HepG2 (cell line): ENCODE results near the gene C2orf49. TPM values are rescaled to one million over a fixed set of nuclear protein-coding genes. Genes with fewer than 3 reads are reported as not detected.

ENCODE experiments used
- ATAC-seq: fragments of 200-7000 bp; cut with Tn5 transposase; 3 replicates; pipeline ENCODE4 v1.9.1; 2020; ENCODE audit warnings: mild to moderate bottlenecking, moderate library complexity
- BruUV-seq: library from RNA; stranded (reverse); fragments of 400-500 nt; replicated peaks from 2 replicates; lab custom pipeline; 2021; lab: Mats Ljungman, UMichigan
- CTCF ChIA-PET: fragments of 300-600 bp; formaldehyde crosslinking; extraction: SDS; loops from one replicate; lab custom pipeline; 2021; ENCODE audit warnings: low total read pairs, inconsistent platforms, low intra/inter-chr PET ratio; lab: Yijun Ruan, JAX
- POLR2A ChIA-PET: fragments of 350-600 bp; sonication (Branson Sonifier 250); formaldehyde crosslinking; loops from one replicate; lab custom pipeline; 2020; ENCODE audit warnings: antibody characterized with exemption, inconsistent platforms; lab: Yijun Ruan, JAX
- DNase-seq: peaks from one replicate; pipeline ENCODE4 v3.0.0-alpha.2; 2015; ENCODE audit warnings: low spot score
- FAIRE-seq: peaks from 3 replicates; lab custom pipeline; 2011; peaks lifted over from hg19 to GRCh38; lab: Jason Lieb, UNC
- H2AFZ ChIP-seq: one replicate; pipeline ENCODE4 v1.6.1; 2011; ENCODE audit warnings: low read length, inconsistent platforms
- H3K27ac ChIP-seq: fragments of 300-600 bp; 3 replicates; pipeline ENCODE4 v1.8.0; 2011; ENCODE audit warnings: mixed run types, mild to moderate bottlenecking, mixed read lengths, low read length, inconsistent platforms; ENCODE audit not compliant: insufficient read depth; ENCODE audit errors: extremely low read length
- H3K27me3 ChIP-seq, 2 experiments: fragments of 200-600 bp in 1 of 2; 2 replicates in 1 of 2; 3 replicates in 1 of 2; pipeline versions ENCODE4 v1.6.0 to v1.8.0; 2011; ENCODE audit warnings: low read length in 2 of 2, mild to moderate bottlenecking in 2 of 2, moderate library complexity in 2 of 2, inconsistent platforms in 1 of 2; ENCODE audit not compliant: insufficient read depth in 2 of 2, control insufficient read depth in 1 of 2
- H3K36me3 ChIP-seq, 2 experiments: fragments of 200-600 bp in 1 of 2; replicated peaks in 1 of 2; 2 replicates in 1 of 2; 3 replicates in 1 of 2; pipeline versions ENCODE4 v1.5.1 to v1.8.0; 2011; ENCODE audit warnings: low read length in 2 of 2, inconsistent platforms in 1 of 2; ENCODE audit not compliant: insufficient read depth in 2 of 2, control insufficient read depth in 1 of 2
- H3K4me1 ChIP-seq: 2 replicates; pipeline ENCODE4 v1.5.1; 2012; ENCODE audit warnings: low read length, inconsistent platforms; ENCODE audit not compliant: insufficient read depth
- H3K4me2 ChIP-seq: 2 replicates; pipeline ENCODE4 v1.6.0; 2011; ENCODE audit warnings: low read depth, low read length, inconsistent platforms
- H3K4me3 ChIP-seq, 3 experiments: fragments of 200-600 bp in 1 of 3; sonication (generic), shearing (Covaris generic) in 1 of 3; replicated peaks in 1 of 3; 2 replicates each; pipeline ENCODE4 v1.5.1; 2011 to 2016; ENCODE audit warnings: low read length in 3 of 3, inconsistent platforms in 2 of 3, low read depth in 2 of 3, mild to moderate bottlenecking in 2 of 3, control low read depth in 1 of 3, mixed read lengths in 1 of 3; ENCODE audit not compliant: insufficient read depth in 1 of 3
- H3K79me2 ChIP-seq: one replicate; pipeline ENCODE4 v1.6.1; 2011; ENCODE audit warnings: low read length, inconsistent platforms; ENCODE audit not compliant: insufficient read depth
- H3K9ac ChIP-seq: 2 replicates; pipeline ENCODE4 v1.6.0; 2011; ENCODE audit warnings: mild to moderate bottlenecking, low read depth, low read length, inconsistent platforms; ENCODE audit not compliant: insufficient read depth
- H3K9me3 ChIP-seq: 2 replicates; pipeline ENCODE4 v1.5.1; 2012; ENCODE audit warnings: mild to moderate bottlenecking, low read length
- H4K20me1 ChIP-seq: 2 replicates; pipeline ENCODE4 v1.6.0; 2011; ENCODE audit warnings: inconsistent platforms, mild to moderate bottlenecking, low read length, moderate library complexity; ENCODE audit not compliant: insufficient read depth
- CBX1 ChIP-seq: IDR thresholded peaks from one replicate; pipeline ENCODE4 v1.6.1; 2016; ENCODE audit warnings: antibody characterized with exemption, low read depth
- HNRNPL ChIP-seq: fragments of 200-400 bp; formaldehyde crosslinking; IDR thresholded peaks from 2 replicates; pipeline ENCODE4 v1.6.1; 2017; ENCODE audit warnings: mild to moderate bottlenecking, low read depth, low read length
- MED13 ChIP-seq: sonication (generic); formaldehyde crosslinking; IDR thresholded peaks from 2 replicates; pipeline ENCODE4 v1.5.0; 2020; ENCODE audit warnings: missing genetic modification reagents
- RBM22 ChIP-seq: fragments of 200-400 bp; formaldehyde crosslinking; optimal IDR thresholded peaks from 2 replicates; pipeline ENCODE3; 2017; ENCODE audit warnings: mild to moderate bottlenecking, low read length, moderate library complexity
- RNF2 ChIP-seq: fragments of 450-650 bp; conservative IDR thresholded peaks from 2 replicates; pipeline ENCODE4 v1.6.1; 2016; ENCODE audit warnings: low read depth
- ZNF232 ChIP-seq: sonication (generic); formaldehyde crosslinking; IDR thresholded peaks from 2 replicates; pipeline ENCODE4 v1.4.0; 2020; ENCODE audit warnings: missing genetic modification reagents, borderline replicate concordance
- ZNF609 ChIP-seq: sonication (generic); formaldehyde crosslinking; IDR thresholded peaks from 2 replicates; pipeline ENCODE4 v1.4.0; 2020; ENCODE audit warnings: mild to moderate bottlenecking, missing genetic modification reagents, borderline replicate concordance
- WGBS: methylation state at CpG from one replicate; pipeline ENCODE4 v1.1.6; 2017; ENCODE audit warnings: low lambda C conversion rate; 5-methylcytosine and 5-hydroxymethylcytosine counted together
- in situ Hi-C: cut with HindIII; loops from 2 replicates; pipeline ENCODE4 v1.10.0; 2017; ENCODE audit warnings: low pct_unique_long_range_greater_than_20kb; ENCODE audit not compliant: extremely low pct_ligation_motif_present
- intact Hi-C: fragments of 100-400 bp; cut with micrococcal nuclease; formaldehyde crosslinking; loops from one replicate; pipeline ENCODE4 v1.10.0; 2022; ENCODE audit not compliant: unreplicated experiment
- polyA plus RNA-seq, 8 experiments: library from polyadenylated mRNA; depleted of rRNA in 3 of 8; stranded (reverse) in 7 of 8; unstranded in 1 of 8; fragments of >200 nt; fragmentation: Illumina TruSeq in 4 of 8; extraction: Trizol in 4 of 8; gene quantifications; 2 replicates each; pipeline versions ENCODE4 v1.2.1 to v1.2.3, GENCODE V29; 2011 to 2016; ENCODE audit warnings: low read depth in 4 of 8, missing spikeins in 1 of 8, mixed read lengths in 1 of 8; ENCODE audit not compliant: insufficient read depth in 1 of 8
- total RNA-seq, 5 experiments: library from RNA; depleted of rRNA; stranded (reverse); fragments of >200 nt; fragmentation: Illumina TruSeq; extraction: Trizol; gene quantifications; 2 replicates each; pipeline ENCODE4 v1.2.3, GENCODE V29; 2016; ENCODE audit warnings: low read depth in 1 of 5

The C2orf49 gene
- total and polyA plus RNA-seq, 2 of the 13 experiments (the other 11 are each of a cell fraction or from before 2014, with no cell fraction given), result 24.7 to 28.8 TPM

DNA sequence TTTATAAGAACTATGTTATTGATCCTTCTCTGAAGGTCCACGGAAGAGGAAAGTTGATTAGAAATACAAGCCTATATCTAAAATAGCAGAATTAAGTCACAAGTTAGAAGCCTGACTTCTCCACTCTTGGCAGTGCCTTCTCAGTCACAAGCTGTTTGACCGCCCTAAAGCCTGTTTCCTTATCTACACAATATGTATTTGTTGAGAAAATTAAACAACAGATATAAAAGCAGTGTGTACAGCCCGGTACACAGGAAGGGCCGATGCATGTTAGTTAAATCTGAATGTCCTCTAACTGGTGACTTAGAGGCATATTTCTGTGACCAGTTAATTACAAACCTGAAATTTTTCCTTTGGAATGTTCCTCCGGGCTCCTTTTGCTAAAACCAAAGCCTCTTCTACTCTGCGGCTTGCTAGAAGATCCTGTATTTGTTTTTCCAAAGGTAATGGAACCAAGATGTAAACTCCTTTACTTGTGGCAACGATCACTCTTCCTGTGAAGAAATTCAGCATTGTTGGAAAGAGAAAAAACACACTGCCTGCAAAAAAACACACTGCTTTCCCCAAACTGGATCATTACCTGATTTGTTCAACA, 41.2 kb upstream of the C2orf49 start (continued):
- TF ChIP-seq ZNF609 (CRISPR knock-in tag) (no peak), CBX1 (no peak), MED13 (CRISPR knock-in tag) (no peak), ZNF232 (no peak), RNF2 (no peak)
- TF ChIP-seq, all 625 proteins: peak for 0

- Histone ChIP-seq H3K27ac (no peak overlapping the region), H3K9me3 (no peaks in the 10 kb centered on the region), H3K4me3 (no peak overlapping the region), H3K4me2 (no peak overlapping the region), H3K4me1 (no peaks in the 10 kb centered on the region), H3K36me3 (peaks cover 21 to 70% of the 10 kb centered on the region in 2 experiments), H4K20me1 (0 out of 2 replicates have a peak, but pooled peaks cover 3% of the 10 kb centered on the region), H3K79me2 (peaks cover 14% of the 10 kb centered on the region), H3K9ac (no peak overlapping the region), H2AFZ (no peak overlapping the region), H3K27me3 (no peaks in the 10 kb centered on the region)
- ATAC-seq (no peak), FAIRE-seq (no peak), DNase-seq (no peak)
- in situ Hi-C loops, result no loop called here
- no TSS peak for BruUV-seq
- intact Hi-C loops, result no loop called here
- CTCF ChIA-PET, result no interaction called here
- over 99% methylated on average over 7 of the region's 7 CpGs for WGBS
- TF ChIP-seq RBM22 (peak; percentile 13), HNRNPL (no peak)
- POLR2A ChIA-PET, result no interaction called here
Observed at GRCh38 chr2:105297216-105297615, 40.1 kb upstream of the C2orf49 start.
